ENCODE data around the gene NFAT5. TPM values are rescaled to one million over a fixed set of nuclear protein-coding genes. Genes with fewer than 3 reads are reported as not detected.

NFAT5 gene
- total and polyA plus RNA-seq, 9 of the 15 experiments (the other 6 are each of a cell fraction or from before 2014, with no cell fraction given) = 0.78 to 20.5 (median 12.4) TPM

DNA sequence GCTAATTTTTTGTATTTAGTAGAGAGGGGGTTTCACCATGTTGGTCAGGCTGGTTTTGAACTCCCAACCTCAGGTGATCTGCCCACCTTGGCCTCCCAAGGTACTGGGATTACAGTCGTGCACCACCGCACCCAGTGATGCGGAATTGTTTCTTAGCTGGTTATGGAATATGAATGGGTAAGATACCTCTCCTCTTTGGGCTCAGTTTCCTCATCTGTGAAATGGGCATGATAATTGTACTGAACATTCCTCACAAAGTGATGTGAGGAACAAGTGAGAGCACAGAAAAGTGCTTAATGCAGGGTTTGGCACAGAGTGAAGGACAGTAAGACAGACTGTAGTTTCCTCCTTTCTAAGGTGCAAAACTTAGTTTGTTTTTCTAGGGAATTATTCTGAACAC is 31.0 kb upstream of the NFAT5 start (continued):
- TF ChIP-seq RUNX1 (IDR thresholded peaks at IDR 0.05; ENCODE audit: low read depth) (no peak), HNRNPUL1 (IDR thresholded peaks at IDR 0.05; ENCODE audit: low read length) (no peak), KLF13 (tag; IDR thresholded peaks at IDR 0.05; ENCODE audit: borderline replicate concordance, low read depth) (no peak), CCAR2 (IDR thresholded peaks at IDR 0.05; ENCODE audit: low read depth, low read length) (no peak), ZNF778 (CRISPR knock-in tag; IDR thresholded peaks at IDR 0.05) (no peak), HDAC2 (IDR thresholded peaks at IDR 0.05) (peak; percentile 67; the same call in 1 of the 2 replicates), ZFP30 (CRISPR knock-in tag; IDR thresholded peaks at IDR 0.05; ENCODE audit: borderline replicate concordance) (no peak), PHF8 (IDR thresholded peaks at IDR 0.05; ENCODE audit: borderline replicate concordance, low read length) (no peak), ZNF609 (CRISPR knock-in tag; IDR thresholded peaks at IDR 0.05; ENCODE audit: borderline replicate concordance) (no peak), RBM39 (optimal IDR thresholded peaks at IDR 0.05; ENCODE audit: low read depth, low read length) (no peak), ZKSCAN8 (CRISPR knock-in tag; IDR thresholded peaks at IDR 0.05) (no peak), ESRRA (IDR thresholded peaks at IDR 0.05; ENCODE audit: borderline replicate concordance, low read depth) (peak; percentile 49; the same call in 1 of the 2 replicates), NR2C2 (CRISPR knock-in tag; IDR thresholded peaks at IDR 0.05) (no peak), NR2C2 (tag; IDR thresholded peaks at IDR 0.05) (no peak)
- TF ChIP-seq, protein P1, sequence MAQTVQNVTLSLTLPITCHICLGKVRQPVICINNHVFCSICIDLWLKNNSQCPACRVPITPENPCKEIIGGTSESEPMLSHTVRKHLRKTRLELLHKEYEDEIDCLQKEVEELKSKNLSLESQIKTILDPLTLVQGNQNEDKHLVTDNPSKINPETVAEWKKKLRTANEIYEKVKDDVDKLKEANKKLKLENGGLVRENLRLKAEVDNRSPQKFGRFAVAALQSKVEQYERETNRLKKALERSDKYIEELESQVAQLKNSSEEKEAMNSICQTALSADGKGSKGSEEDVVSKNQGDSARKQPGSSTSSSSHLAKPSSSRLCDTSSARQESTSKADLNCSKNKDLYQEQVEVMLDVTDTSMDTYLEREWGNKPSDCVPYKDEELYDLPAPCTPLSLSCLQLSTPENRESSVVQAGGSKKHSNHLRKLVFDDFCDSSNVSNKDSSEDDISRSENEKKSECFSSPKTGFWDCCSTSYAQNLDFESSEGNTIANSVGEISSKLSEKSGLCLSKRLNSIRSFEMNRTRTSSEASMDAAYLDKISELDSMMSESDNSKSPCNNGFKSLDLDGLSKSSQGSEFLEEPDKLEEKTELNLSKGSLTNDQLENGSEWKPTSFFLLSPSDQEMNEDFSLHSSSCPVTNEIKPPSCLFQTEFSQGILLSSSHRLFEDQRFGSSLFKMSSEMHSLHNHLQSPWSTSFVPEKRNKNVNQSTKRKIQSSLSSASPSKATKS (CRISPR knock-in tag; IDR thresholded peaks at IDR 0.05) = no peak
- TF ChIP-seq, protein P2, sequence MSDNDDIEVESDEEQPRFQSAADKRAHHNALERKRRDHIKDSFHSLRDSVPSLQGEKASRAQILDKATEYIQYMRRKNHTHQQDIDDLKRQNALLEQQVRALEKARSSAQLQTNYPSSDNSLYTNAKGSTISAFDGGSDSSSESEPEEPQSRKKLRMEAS (CRISPR knock-in tag; IDR thresholded peaks at IDR 0.05) = no peak
- TF ChIP-seq, protein P3, sequence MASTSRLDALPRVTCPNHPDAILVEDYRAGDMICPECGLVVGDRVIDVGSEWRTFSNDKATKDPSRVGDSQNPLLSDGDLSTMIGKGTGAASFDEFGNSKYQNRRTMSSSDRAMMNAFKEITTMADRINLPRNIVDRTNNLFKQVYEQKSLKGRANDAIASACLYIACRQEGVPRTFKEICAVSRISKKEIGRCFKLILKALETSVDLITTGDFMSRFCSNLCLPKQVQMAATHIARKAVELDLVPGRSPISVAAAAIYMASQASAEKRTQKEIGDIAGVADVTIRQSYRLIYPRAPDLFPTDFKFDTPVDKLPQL (IDR thresholded peaks at IDR 0.05; ENCODE audit: extremely low read depth, insufficient read length) = no peak
- TF ChIP-seq, protein P4, sequence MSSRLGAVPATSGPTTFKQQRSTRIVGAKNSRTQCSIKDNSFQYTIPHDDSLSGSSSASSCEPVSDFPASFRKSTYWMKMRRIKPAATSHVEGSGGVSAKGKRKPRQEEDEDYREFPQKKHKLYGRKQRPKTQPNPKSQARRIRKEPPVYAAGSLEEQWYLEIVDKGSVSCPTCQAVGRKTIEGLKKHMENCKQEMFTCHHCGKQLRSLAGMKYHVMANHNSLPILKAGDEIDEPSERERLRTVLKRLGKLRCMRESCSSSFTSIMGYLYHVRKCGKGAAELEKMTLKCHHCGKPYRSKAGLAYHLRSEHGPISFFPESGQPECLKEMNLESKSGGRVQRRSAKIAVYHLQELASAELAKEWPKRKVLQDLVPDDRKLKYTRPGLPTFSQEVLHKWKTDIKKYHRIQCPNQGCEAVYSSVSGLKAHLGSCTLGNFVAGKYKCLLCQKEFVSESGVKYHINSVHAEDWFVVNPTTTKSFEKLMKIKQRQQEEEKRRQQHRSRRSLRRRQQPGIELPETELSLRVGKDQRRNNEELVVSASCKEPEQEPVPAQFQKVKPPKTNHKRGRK (tag; IDR thresholded peaks at IDR 0.05) = no peak

Measured in K562 (cell line).